SH-SY5Y (cell line): ENCODE measurements around the gene EPHA7.

Experiments
- GATA2 ChIP-seq: IDR thresholded peaks from 2 replicates; pipeline ENCODE4 v1.6.1; 2011; ENCODE audit warnings: mild to moderate bottlenecking, low read depth, low read length
- GATA3 ChIP-seq: IDR thresholded peaks from 2 replicates; pipeline ENCODE4 v1.6.1; 2011; ENCODE audit warnings: low read depth, mild to moderate bottlenecking, low read length, moderate library complexity

- TF ChIP-seq GATA2 (no peak), GATA3 (no peak)
Measured at GRCh38 chr6:93266116-93266817, 153.1 kb downstream of the EPHA7 start.
